WTC11 (cell line): ENCODE measurements around the gene RAB1B. TPM values are rescaled to one million over a fixed set of nuclear protein-coding genes. Genes with fewer than 3 reads are reported as not detected.

Experiments used
- ATAC-seq: fragments of 200-7000 bp; cut with Tn5 transposase; 2 replicates; pipeline ENCODE4 v1.10.0; 2021; ENCODE audit warnings: mild to moderate bottlenecking, moderate library complexity
- CTCF ChIA-PET: fragments of 300-600 bp; sonication (Branson Sonifier 250); formaldehyde crosslinking; loops from one replicate; lab custom pipeline; 2021; ENCODE audit warnings: antibody characterized with exemption; lab: Charles Lee
- POLR2A ChIA-PET: fragments of 350-600 bp; sonication (Branson Sonifier 250); formaldehyde crosslinking; loops from one replicate; lab custom pipeline; 2021; ENCODE audit warnings: antibody characterized with exemption; lab: Charles Lee
- DNase-seq: peaks from one replicate; pipeline ENCODE4 v3.0.0; 2021; ENCODE audit warnings: low spot score
- H3K27ac Mint-ChIP-seq: 2 replicates; pipeline ENCODE4 v1.8.0; 2021; ENCODE audit warnings: mixed read lengths
- H3K27me3 Mint-ChIP-seq: 2 replicates; pipeline ENCODE4 v1.8.0; 2021; ENCODE audit warnings: low read depth, mild to moderate bottlenecking, moderate library complexity, mixed read lengths
- H3K36me3 Mint-ChIP-seq: 2 replicates; pipeline ENCODE4 v1.8.0; 2021; ENCODE audit warnings: mixed read lengths
- H3K4me1 Mint-ChIP-seq: 2 replicates; pipeline ENCODE4 v1.8.0; 2022; ENCODE audit warnings: mixed read lengths
- H3K4me3 Mint-ChIP-seq: 2 replicates; pipeline ENCODE4 v1.8.0; 2021; ENCODE audit warnings: mild to moderate bottlenecking, moderate library complexity, mixed read lengths
- H3K9me3 Mint-ChIP-seq: 2 replicates; pipeline ENCODE4 v1.8.0; 2021; ENCODE audit warnings: mixed read lengths
- ARID4B ChIP-seq: sonication (generic); formaldehyde crosslinking; IDR thresholded peaks from 2 replicates; pipeline ENCODE4 v1.8.0; 2023; ENCODE audit warnings: missing genetic modification reagents, mild to moderate bottlenecking, borderline replicate concordance
- ATF6 ChIP-seq: sonication (generic); formaldehyde crosslinking; IDR thresholded peaks from 2 replicates; pipeline ENCODE4 v1.8.1; 2023; ENCODE audit warnings: mild to moderate bottlenecking, missing genetic modification reagents
- E2F1 ChIP-seq: sonication (generic); formaldehyde crosslinking; IDR thresholded peaks from 2 replicates; pipeline ENCODE4 v1.8.0; 2022; ENCODE audit warnings: mild to moderate bottlenecking, missing genetic modification reagents
- HMGA2 ChIP-seq: fragments of 250-450 bp; sonication (Bioruptor Pico); IDR thresholded peaks from 2 replicates; pipeline ENCODE4 v1.4.0; 2021; ENCODE audit warnings: mild to moderate bottlenecking, moderate library complexity
- IRF1 ChIP-seq: sonication (generic); formaldehyde crosslinking; IDR thresholded peaks from 2 replicates; pipeline ENCODE4 v1.8.0; 2023; ENCODE audit warnings: missing genetic modification reagents
- KAT7 ChIP-seq: sonication (generic); formaldehyde crosslinking; IDR thresholded peaks from 2 replicates; pipeline ENCODE4 v1.8.1; 2023; ENCODE audit warnings: missing genetic modification reagents, mild to moderate bottlenecking, borderline replicate concordance
- NFE2L1 ChIP-seq: sonication (generic); formaldehyde crosslinking; IDR thresholded peaks from 2 replicates; pipeline ENCODE4 v1.8.1; 2023; ENCODE audit warnings: missing genetic modification reagents
- PRRX2 ChIP-seq: fragments of 250-450 bp; sonication (Bioruptor Pico); IDR thresholded peaks from 2 replicates; pipeline ENCODE4 v1.8.0; 2021; ENCODE audit warnings: mild to moderate bottlenecking
- SP1 ChIP-seq: sonication (generic); formaldehyde crosslinking; conservative IDR thresholded peaks from 2 replicates; pipeline ENCODE4 v1.8.1; 2022; ENCODE audit warnings: missing genetic modification reagents
- ZNF219 ChIP-seq: sonication (generic); formaldehyde crosslinking; IDR thresholded peaks from 2 replicates; pipeline ENCODE4 v1.8.0; 2023; ENCODE audit warnings: missing genetic modification reagents, mild to moderate bottlenecking, borderline replicate concordance
- total RNA-seq: library from RNA; stranded (reverse); gene quantifications from 3 replicates; pipeline ENCODE4 v1.2.3, GENCODE V29; 2021
- TF ChIP-seq, protein P1 (sequence below): sonication (generic); formaldehyde crosslinking; IDR thresholded peaks from 2 replicates; pipeline ENCODE4 v1.8.0; 2022; ENCODE audit warnings: mild to moderate bottlenecking, missing genetic modification reagents
- TF ChIP-seq, protein P2 (sequence below): sonication (generic); formaldehyde crosslinking; IDR thresholded peaks from 2 replicates; pipeline ENCODE4 v1.8.1; 2022; ENCODE audit warnings: mild to moderate bottlenecking, moderate library complexity, missing genetic modification reagents
- TF ChIP-seq, protein P3 (sequence below): fragments of 250-450 bp; sonication (Bioruptor Pico); IDR thresholded peaks from 2 replicates; pipeline ENCODE4 v1.8.0; 2021; ENCODE audit warnings: mild to moderate bottlenecking

The RAB1B gene
- total RNA-seq, 1 experiment from 2014 or later = 125 TPM

- TF ChIP-seq IRF1 (CRISPR knock-in tag) = no peak
- TF ChIP-seq ARID4B (CRISPR knock-in tag) = no peak
- no peak for TF ChIP-seq SP1 (CRISPR knock-in tag)
These were observed 45.7 kb downstream of the RAB1B start (continued) for GRCh38 chr11:66314186-66314501.

DNA sequence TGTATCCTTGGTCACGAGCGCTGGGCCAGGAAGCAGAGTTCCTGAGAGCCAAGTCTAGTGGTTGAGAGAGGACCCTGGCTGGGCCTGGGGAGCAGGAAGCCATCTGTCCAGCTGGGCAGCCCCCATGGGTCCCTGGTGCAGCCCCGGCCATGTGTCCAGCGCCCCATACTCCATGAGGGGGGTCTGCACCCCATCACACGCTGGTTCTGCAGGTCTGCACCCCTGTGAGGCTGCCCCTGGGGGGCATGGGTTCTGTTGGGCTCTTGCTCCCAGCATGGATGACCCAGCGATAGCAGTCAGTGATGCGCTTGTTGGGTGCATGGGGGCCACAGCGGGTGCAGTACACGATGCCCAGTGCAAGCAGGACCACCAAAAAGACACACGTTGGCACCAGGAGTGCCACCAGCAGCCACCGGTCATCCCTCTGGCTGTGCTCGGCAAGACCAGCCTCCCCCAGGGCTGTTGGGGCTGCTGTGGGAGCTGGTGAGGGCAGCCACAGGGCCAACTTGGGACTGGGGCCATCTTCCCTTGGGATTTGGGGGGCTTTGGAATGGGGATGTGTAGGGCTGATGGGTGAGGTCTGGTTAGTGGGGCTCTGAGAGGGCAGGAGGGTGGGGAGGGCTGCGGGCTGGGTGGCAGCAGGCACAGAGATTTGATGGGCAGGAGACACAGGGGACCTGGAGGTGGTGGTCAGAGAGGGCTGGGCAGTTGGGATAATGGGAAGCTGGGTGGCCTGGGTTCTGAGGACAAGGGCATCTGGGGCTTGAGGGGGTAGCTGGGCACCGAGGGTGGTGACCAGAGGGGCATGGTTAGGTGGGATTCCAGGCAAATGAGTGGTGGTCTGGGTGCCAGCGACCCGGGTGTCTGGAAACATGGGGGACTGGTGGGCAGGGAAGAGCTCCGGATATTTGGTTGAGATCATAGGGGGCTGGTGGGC lies 46.4 kb downstream of the RAB1B start:
- peaks cover 13% of the 10 kb centered on the region for H3K9me3 Mint-ChIP-seq
- DNase-seq (no peak), ATAC-seq (no peak)
- CTCF ChIA-PET = interaction anchor here (0.9 to 5.8 kb wide), 4 partner anchors 12 to 32 kb away, joined by 3 to 319 read pairs (median 25); partner anchors contain the start of gene RIN1
- 0 out of 2 replicates have a peak overlapping the region, but pooled peaks have one; percentile 36 for H3K27ac Mint-ChIP-seq
- H3K36me3 Mint-ChIP-seq = peaks cover 14% of the 10 kb centered on the region
- peaks cover 30% of the 10 kb centered on the region for H3K4me1 Mint-ChIP-seq
- H3K27me3 Mint-ChIP-seq = peaks cover 16% of the 10 kb centered on the region
- H3K4me3 Mint-ChIP-seq = no peak overlapping the region
- POLR2A ChIA-PET = interaction anchor here (0.9 kb wide), 1 partner anchor 56 kb away, joined by 4 read pairs; no protein-coding TSS in a partner anchor
- TF ChIP-seq KAT7 (CRISPR knock-in tag) (no peak), IRF1 (CRISPR knock-in tag) (no peak), ZNF219 (no peak), HMGA2 (CRISPR knock-in tag) (no peak), NFE2L1 (no peak), ATF6 (CRISPR knock-in tag) (no peak), E2F1 (CRISPR knock-in tag) (no peak), PRRX2 (CRISPR knock-in tag) (no peak)
- TF ChIP-seq, protein P1, sequence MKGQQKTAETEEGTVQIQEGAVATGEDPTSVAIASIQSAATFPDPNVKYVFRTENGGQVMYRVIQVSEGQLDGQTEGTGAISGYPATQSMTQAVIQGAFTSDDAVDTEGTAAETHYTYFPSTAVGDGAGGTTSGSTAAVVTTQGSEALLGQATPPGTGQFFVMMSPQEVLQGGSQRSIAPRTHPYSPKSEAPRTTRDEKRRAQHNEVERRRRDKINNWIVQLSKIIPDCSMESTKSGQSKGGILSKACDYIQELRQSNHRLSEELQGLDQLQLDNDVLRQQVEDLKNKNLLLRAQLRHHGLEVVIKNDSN = no peak
- TF ChIP-seq, protein P2, sequence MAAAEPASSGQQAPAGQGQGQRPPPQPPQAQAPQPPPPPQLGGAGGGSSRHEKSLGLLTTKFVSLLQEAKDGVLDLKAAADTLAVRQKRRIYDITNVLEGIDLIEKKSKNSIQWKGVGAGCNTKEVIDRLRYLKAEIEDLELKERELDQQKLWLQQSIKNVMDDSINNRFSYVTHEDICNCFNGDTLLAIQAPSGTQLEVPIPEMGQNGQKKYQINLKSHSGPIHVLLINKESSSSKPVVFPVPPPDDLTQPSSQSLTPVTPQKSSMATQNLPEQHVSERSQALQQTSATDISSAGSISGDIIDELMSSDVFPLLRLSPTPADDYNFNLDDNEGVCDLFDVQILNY (CRISPR knock-in tag) = no peak
- TF ChIP-seq, protein P3, sequence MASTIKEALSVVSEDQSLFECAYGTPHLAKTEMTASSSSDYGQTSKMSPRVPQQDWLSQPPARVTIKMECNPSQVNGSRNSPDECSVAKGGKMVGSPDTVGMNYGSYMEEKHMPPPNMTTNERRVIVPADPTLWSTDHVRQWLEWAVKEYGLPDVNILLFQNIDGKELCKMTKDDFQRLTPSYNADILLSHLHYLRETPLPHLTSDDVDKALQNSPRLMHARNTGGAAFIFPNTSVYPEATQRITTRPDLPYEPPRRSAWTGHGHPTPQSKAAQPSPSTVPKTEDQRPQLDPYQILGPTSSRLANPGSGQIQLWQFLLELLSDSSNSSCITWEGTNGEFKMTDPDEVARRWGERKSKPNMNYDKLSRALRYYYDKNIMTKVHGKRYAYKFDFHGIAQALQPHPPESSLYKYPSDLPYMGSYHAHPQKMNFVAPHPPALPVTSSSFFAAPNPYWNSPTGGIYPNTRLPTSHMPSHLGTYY (CRISPR knock-in tag) = no peak
